ENCODE data around the gene ADAMTS9. TPM values are rescaled to one million over a fixed set of nuclear protein-coding genes. Genes with fewer than 3 reads are reported as not detected.

The ADAMTS9 gene
- total RNA-seq, 1 experiment from 2014 or later: 1.2 TPM

- no peak overlapping the region for H2AFZ ChIP-seq
- H3K4me2 ChIP-seq: no peak overlapping the region
- no peaks in the 10 kb centered on the region for H3K4me1 ChIP-seq (replicated peaks; ENCODE audit: insufficient read depth)
- intact Hi-C loops (cut with micrococcal nuclease; ENCODE audit: unreplicated experiment): no loop called here
- H3K27ac ChIP-seq: no peak overlapping the region
- TF ChIP-seq EZH2 (IDR thresholded peaks at IDR 0.05; ENCODE audit: low read depth) (no peak), CTCF (conservative IDR thresholded peaks at IDR 0.05) (no peak)
- no peaks in the 10 kb centered on the region for H3K36me3 ChIP-seq (ENCODE audit: low read depth)
- DNase-seq: no peak
- CTCF ChIA-PET: no interaction called here
- no peak overlapping the region for H3K4me3 ChIP-seq
- no peaks in the 10 kb centered on the region for H3K79me2 ChIP-seq (ENCODE audit: low read depth)
- no peaks in the 10 kb centered on the region for H3K9me2 ChIP-seq (ENCODE audit: insufficient read depth)
- H3K27me3 ChIP-seq (ENCODE audit: insufficient read depth, low read depth): no peaks in the 10 kb centered on the region
- no peaks in the 10 kb centered on the region for H3K9me3 ChIP-seq (ENCODE audit: insufficient read depth, low read depth)
- no peaks in the 10 kb centered on the region for H4K20me1 ChIP-seq (ENCODE audit: insufficient read depth)
- no TSS peak for BruUV-seq (replicated peaks)
- H3F3A ChIP-seq (ENCODE audit: insufficient read depth, low read depth): no peaks in the 10 kb centered on the region
- POLR2A ChIA-PET (ENCODE audit: unreplicated experiment): no interaction called here
These were observed 124.0 kb downstream of the ADAMTS9 start for GRCh38 chr3:64563751-64564150.

- POLR2A ChIA-PET (ENCODE audit: unreplicated experiment): no interaction called here
- CTCF ChIA-PET: no interaction called here
- intact Hi-C loops (cut with micrococcal nuclease; ENCODE audit: unreplicated experiment): no loop called here
These were observed 125.9 kb downstream of the ADAMTS9 start for GRCh38 chr3:64561868-64562267.

GRCh38 chr3:64561325-64561843 is 126.4 kb downstream of the ADAMTS9 start:
- ChIA-PET CTCF (no interaction called here), POLR2A (ENCODE audit: unreplicated experiment) (no interaction called here)
- Histone ChIP-seq H3F3A (ENCODE audit: insufficient read depth, low read depth) (no peaks in the 10 kb centered on the region), H3K4me2 (no peak overlapping the region), H3K4me1 (replicated peaks; ENCODE audit: insufficient read depth) (no peaks in the 10 kb centered on the region), H3K36me3 (ENCODE audit: low read depth) (no peaks in the 10 kb centered on the region), H3K27ac (no peak overlapping the region), H2AFZ (no peak overlapping the region), H4K20me1 (ENCODE audit: insufficient read depth) (no peaks in the 10 kb centered on the region), H3K9me2 (ENCODE audit: insufficient read depth) (no peaks in the 10 kb centered on the region), H3K79me2 (ENCODE audit: low read depth) (no peaks in the 10 kb centered on the region), H3K9me3 (ENCODE audit: insufficient read depth, low read depth) (no peaks in the 10 kb centered on the region), H3K4me3 (no peak overlapping the region), H3K27me3 (ENCODE audit: insufficient read depth, low read depth) (no peaks in the 10 kb centered on the region)
- TF ChIP-seq CTCF (conservative IDR thresholded peaks at IDR 0.05) (no peak), EZH2 (IDR thresholded peaks at IDR 0.05; ENCODE audit: low read depth) (no peak)
- no TSS peak for BruUV-seq (replicated peaks)
- intact Hi-C loops (cut with micrococcal nuclease; ENCODE audit: unreplicated experiment): no loop called here
- no peak for DNase-seq

More at GRCh38 chr3:64561868-64562267, 125.9 kb downstream of the ADAMTS9 start:
- Histone ChIP-seq H3F3A (ENCODE audit: insufficient read depth, low read depth) (no peaks in the 10 kb centered on the region), H3K79me2 (ENCODE audit: low read depth) (no peaks in the 10 kb centered on the region), H3K27ac (no peak overlapping the region), H2AFZ (no peak overlapping the region), H3K9me2 (ENCODE audit: insufficient read depth) (no peaks in the 10 kb centered on the region), H3K4me1 (replicated peaks; ENCODE audit: insufficient read depth) (no peaks in the 10 kb centered on the region), H3K4me2 (no peak overlapping the region), H3K9me3 (ENCODE audit: insufficient read depth, low read depth) (no peaks in the 10 kb centered on the region), H3K27me3 (ENCODE audit: insufficient read depth, low read depth) (no peaks in the 10 kb centered on the region), H3K36me3 (ENCODE audit: low read depth) (no peaks in the 10 kb centered on the region), H4K20me1 (ENCODE audit: insufficient read depth) (no peaks in the 10 kb centered on the region), H3K4me3 (no peak overlapping the region)
- no peak for DNase-seq
- TF ChIP-seq EZH2 (IDR thresholded peaks at IDR 0.05; ENCODE audit: low read depth): no peak
- TF ChIP-seq CTCF (conservative IDR thresholded peaks at IDR 0.05): no peak
- no TSS peak for BruUV-seq (replicated peaks)

All from PC-9 (cell line).